ENCODE results near the gene WDR64.
A peak's percentile ranks its signal among the peaks of the same experiment; 100 is the strongest.

Gene WDR64

GRCh38 chr1:241610056-241610815 is 41.8 kb upstream of the WDR64 start:
- no peak for TF ChIP-seq CTCF (IDR thresholded peaks at IDR 0.05; ENCODE audit: insufficient read depth, missing control alignments)
- FAIRE-seq: no peak
- no peak for DNase-seq (ENCODE audit: insufficient read length, low spot score)

GRCh38 chr1:241611063-241611462 is 41.0 kb upstream of the WDR64 start:
- TF ChIP-seq CTCF (IDR thresholded peaks at IDR 0.05; ENCODE audit: insufficient read depth, missing control alignments): peak; percentile 94
- DNase-seq (ENCODE audit: insufficient read length, low spot score): peak; percentile 20
- peak; percentile 44 for FAIRE-seq

- DNase-seq (ENCODE audit: insufficient read length, low spot score): no peak
- TF ChIP-seq CTCF (IDR thresholded peaks at IDR 0.05; ENCODE audit: insufficient read depth, missing control alignments): no peak
- FAIRE-seq: no peak
Observed at GRCh38 chr1:241611736-241612135, 40.3 kb upstream of the WDR64 start.

- FAIRE-seq: no peak
- no peak for TF ChIP-seq CTCF (IDR thresholded peaks at IDR 0.05; ENCODE audit: insufficient read depth, missing control alignments)
- no peak for DNase-seq (ENCODE audit: insufficient read length, low spot score)
Observed at GRCh38 chr1:241612533-241613477, 39.3 kb upstream of the WDR64 start.

GRCh38 chr1:241614144-241614543 is 37.9 kb upstream of the WDR64 start:
- TF ChIP-seq CTCF (IDR thresholded peaks at IDR 0.05; ENCODE audit: insufficient read depth, missing control alignments): no peak
- no peak for DNase-seq (ENCODE audit: insufficient read length, low spot score)
- FAIRE-seq: no peak

GRCh38 chr1:241614572-241614971 is 37.5 kb upstream of the WDR64 start:
- no peak for FAIRE-seq
- no peak for DNase-seq (ENCODE audit: insufficient read length, low spot score)
- TF ChIP-seq CTCF (IDR thresholded peaks at IDR 0.05; ENCODE audit: insufficient read depth, missing control alignments): no peak

All from D721Med (cell line).